ENCODE results near the gene RSPH1.

The RSPH1 gene

DNA sequence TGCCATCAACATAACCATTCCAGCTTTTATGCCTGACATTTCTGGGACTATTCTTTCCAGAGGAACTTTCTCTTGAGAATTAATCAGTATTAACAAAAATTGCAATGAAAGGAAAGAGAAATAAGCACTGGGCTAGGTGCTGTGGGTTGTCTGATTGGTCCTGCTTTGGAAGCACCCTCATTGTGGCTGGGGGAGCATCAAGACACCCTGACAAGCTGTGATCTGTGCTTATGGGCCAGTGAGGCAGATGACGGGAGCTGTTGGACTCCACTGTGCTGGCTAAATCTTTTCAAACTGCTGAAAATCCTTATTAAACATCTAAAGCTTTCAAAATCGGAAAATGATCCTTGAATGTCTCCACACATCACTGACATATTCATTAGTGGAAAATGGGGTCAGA, 72.3 kb downstream of the RSPH1 start:
- DNase-seq, result no peak

DNA sequence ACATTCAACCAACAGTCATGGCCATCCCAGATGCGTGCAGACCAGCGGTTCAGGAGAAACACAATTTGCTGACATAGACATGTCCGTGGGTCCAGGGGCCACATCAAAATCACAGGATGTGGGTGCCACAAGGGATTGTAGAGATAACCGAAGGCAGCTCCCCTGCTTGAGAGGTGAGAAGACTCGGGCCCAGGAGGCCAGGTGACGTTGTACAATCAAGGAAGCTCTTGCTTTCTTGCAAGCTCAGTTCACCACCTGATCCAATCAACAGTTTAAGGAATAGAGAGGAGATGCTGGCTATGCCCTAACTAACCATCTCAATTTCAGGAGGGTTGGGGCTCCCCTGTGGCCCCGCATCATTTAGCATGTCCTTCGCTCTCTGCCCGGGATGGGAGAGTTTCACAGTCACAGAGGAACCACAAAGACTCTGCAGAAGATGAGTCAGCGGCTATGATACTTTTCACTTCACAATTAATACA, 72.8 kb downstream of the RSPH1 start:
- DNase-seq, result no peak

Data from activated CD4-positive, alpha-beta T cell treated with anti-CD3 and anti-CD28 coated beads, Interleukin-2, amount 50 U/mL, for 4 hours (primary cell).